SK-N-MC (cell line): Measurements from ENCODE around the gene DDX31.

Experiments used
- DNase-seq: peaks from one replicate; pipeline ENCODE4 v3.0.0-alpha.2; 2011; ENCODE audit warnings: low read depth, low spot score
- H3K27ac ChIP-seq: fragments of 200-600 bp; sonication (generic); 2 replicates; pipeline ENCODE4 v1.5.1; 2016; ENCODE audit warnings: mixed run types
- H3K36me3 ChIP-seq: fragments of 200-600 bp; sonication (generic); 2 replicates; pipeline ENCODE4 v1.6.1; 2017; ENCODE audit warnings: antibody characterized with exemption, low read length, mixed read lengths; ENCODE audit not compliant: insufficient read depth
- H3K4me3 ChIP-seq: fragments of 200-600 bp; sonication (generic); 2 replicates; pipeline ENCODE4 v1.5.1; 2016
- H3K9ac ChIP-seq: fragments of 200-600 bp; sonication (generic); 2 replicates; pipeline ENCODE4 v1.8.0; 2017; ENCODE audit warnings: mixed run types, mixed read lengths; ENCODE audit not compliant: insufficient read length
- H3K9me3 ChIP-seq: fragments of 200-600 bp; sonication (generic); 2 replicates; pipeline ENCODE4 v1.6.1; 2017; ENCODE audit warnings: low read depth, mild to moderate bottlenecking, antibody characterized with exemption, low read length, moderate library complexity, mixed read lengths
- EZH2 ChIP-seq: fragments of 200-600 bp; sonication (generic); IDR thresholded peaks from one replicate; pipeline ENCODE4 v1.6.1; 2017; ENCODE audit warnings: antibody characterized with exemption
- FOXP2 ChIP-seq: optimal IDR thresholded peaks from 2 replicates; pipeline ENCODE3; 2011; ENCODE audit warnings: mild to moderate bottlenecking, moderate library complexity; ENCODE audit not compliant: insufficient read depth; ENCODE audit errors: extremely low read length, control extremely low read depth
- POLR2AphosphoS5 ChIP-seq: IDR thresholded peaks from 2 replicates; pipeline ENCODE4 v1.6.1; 2012; ENCODE audit warnings: mild to moderate bottlenecking, low read depth, low read length, borderline replicate concordance

DDX31 gene

DNA sequence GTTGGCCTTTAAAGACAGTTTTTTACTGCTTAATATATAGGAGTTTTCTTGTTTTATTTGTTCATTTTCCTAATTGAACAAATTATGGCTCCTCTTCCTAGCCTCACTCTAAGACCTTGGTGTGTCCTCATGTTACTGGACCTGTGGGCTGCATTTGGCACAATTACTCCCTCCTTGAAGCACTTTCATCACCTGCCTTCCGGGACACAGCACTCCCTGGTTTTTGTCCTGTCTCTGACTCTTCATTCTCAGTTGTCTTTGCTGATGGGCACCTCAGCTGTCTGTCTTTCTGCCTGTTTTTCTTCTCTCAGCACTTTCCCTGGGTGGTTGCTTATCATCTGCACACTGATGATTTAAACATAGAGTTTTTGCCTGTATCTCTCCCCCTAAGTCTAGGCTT lies 14.1 kb upstream of the DDX31 start:
- H3K9ac ChIP-seq = no peak overlapping the region
- DNase-seq = no peak
- H3K4me3 ChIP-seq = no peak overlapping the region
- H3K9me3 ChIP-seq = no peaks in the 10 kb centered on the region
- peaks cover 90% of the 10 kb centered on the region for H3K36me3 ChIP-seq
- TF ChIP-seq EZH2 = no peak
- no peak for TF ChIP-seq FOXP2
- no peak for TF ChIP-seq POLR2AphosphoS5
- H3K27ac ChIP-seq = no peak overlapping the region

DNA sequence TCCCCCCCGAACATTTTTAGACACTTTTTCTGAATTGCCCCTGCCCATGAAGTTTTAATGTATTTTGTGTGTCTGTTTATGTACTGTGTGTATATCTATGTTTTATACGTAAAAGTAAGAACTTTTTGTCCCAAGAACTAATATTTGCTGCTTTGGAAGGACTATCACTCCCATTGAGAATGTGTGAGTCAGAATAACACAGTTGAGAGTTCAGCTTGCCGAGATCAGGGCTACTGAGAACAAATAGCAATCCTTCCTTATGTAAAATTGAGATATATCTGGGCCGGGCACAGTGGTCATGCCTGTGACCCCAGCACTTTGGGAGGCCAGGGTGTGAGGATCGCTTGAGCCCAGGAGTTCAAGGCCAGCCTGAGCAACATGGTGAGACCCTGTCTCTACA lies 11.8 kb upstream of the DDX31 start:
- H3K9ac ChIP-seq = no peak overlapping the region
- H3K36me3 ChIP-seq = peaks cover 86% of the 10 kb centered on the region
- no peak overlapping the region for H3K4me3 ChIP-seq
- no peak for DNase-seq
- no peaks in the 10 kb centered on the region for H3K9me3 ChIP-seq
- no peak overlapping the region for H3K27ac ChIP-seq
- TF ChIP-seq POLR2AphosphoS5 (no peak), FOXP2 (no peak), EZH2 (no peak)

DNA sequence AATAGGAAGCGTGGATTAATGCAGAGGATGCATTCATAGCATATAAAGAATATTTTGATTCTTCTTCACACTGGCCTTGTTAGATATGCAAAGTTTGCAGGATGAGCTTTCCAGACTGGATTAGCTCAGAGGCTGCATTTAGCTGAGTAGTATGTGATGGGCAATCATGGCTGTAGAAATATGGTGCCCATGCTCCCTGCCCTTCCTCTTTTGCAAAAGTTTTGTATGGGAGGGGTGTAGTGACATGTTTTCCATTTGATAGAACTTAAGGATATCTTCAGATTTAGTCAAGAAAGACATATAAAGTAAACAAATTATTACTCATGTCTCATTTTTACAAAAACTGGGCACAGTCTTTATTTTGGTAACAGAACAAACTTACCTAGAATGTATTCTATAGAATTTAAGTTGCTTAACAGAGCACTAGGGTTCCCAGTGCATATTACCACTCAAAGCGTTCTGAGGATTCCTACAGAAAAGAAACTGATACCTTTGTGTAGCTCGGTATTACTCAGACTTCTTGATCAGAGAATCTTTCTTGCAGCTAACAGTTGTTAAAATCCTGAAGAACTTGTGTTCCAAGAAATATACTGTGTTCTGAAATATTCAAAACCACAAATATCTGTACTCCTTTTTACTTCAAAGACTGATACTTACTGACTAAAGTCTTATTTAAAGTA lies 10.3 kb upstream of the DDX31 start:
- H3K9me3 ChIP-seq = no peaks in the 10 kb centered on the region
- no peak for DNase-seq
- H3K4me3 ChIP-seq = no peak overlapping the region
- H3K36me3 ChIP-seq = peaks cover 71% of the 10 kb centered on the region
- H3K27ac ChIP-seq = no peak overlapping the region
- TF ChIP-seq EZH2 (no peak), FOXP2 (no peak)
- H3K9ac ChIP-seq = no peak overlapping the region

DNA sequence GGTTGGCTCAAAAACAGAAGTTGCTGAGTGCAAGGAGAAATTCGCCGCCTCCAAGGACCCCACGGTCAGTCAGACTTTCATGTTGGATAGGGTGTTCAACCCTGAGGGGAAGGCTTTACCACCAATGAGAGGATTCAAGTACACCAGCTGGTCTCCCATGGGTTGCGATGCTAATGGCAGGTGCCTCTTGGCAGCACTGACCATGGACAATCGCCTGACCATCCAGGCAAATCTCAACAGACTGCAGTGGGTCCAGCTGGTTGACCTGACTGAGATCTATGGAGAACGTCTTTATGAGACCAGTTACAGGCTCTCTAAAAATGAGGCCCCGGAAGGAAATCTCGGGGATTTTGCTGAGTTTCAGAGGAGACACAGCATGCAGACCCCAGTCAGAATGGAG lies 8.2 kb upstream of the DDX31 start:
- Histone ChIP-seq H3K4me3 (no peak overlapping the region), H3K9ac (no peak overlapping the region), H3K36me3 (peaks cover 66% of the 10 kb centered on the region), H3K27ac (no peak overlapping the region), H3K9me3 (no peaks in the 10 kb centered on the region)
- no peak for DNase-seq
- TF ChIP-seq EZH2 = no peak
- no peak for TF ChIP-seq FOXP2
- TF ChIP-seq POLR2AphosphoS5 = no peak

DNA sequence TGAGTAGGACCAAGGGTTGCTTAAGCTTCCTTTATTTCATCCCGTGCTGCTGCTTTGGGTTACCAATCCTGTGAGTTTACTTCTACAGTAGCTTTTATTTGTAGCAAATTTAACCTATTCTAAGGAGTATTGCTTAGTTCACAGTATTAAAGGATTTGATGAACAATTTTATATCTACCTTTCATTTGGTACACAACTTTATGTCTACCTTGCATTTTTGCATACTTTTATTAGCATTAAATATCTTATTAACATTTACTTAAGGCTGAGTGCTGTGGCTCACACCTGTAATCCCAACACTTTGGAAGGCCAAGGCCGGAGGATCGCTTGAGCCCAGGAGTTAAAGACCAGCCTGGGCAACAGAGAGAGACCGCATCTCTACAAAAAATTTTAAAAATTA lies 4.7 kb upstream of the DDX31 start:
- H3K9me3 ChIP-seq = no peaks in the 10 kb centered on the region
- H3K9ac ChIP-seq = no peak overlapping the region
- no peak overlapping the region for H3K27ac ChIP-seq
- DNase-seq = no peak
- H3K36me3 ChIP-seq = peaks cover 46% of the 10 kb centered on the region
- no peak for TF ChIP-seq EZH2
- TF ChIP-seq POLR2AphosphoS5 = no peak
- TF ChIP-seq FOXP2 = no peak
- H3K4me3 ChIP-seq = no peak overlapping the region

DNA sequence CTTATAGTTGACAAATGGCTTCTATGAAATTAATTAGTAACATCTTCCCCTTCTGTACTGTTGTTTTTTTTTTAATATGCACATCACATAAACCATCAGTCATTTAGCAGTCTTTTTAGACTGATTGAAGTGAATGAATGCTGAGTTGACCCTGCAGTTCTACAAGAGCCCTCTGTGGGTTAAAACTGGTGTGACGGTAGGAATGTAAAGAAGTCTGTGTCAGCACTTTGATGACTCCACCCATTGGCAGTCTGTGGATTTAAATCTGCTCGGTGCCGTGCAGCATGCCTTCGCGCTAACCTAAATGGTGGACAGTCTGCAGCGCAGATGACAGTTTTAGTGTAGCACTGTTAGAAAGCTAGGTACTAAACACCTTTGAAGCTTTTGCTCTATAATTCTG lies 3.6 kb upstream of the DDX31 start:
- Histone ChIP-seq H3K9me3 (no peaks in the 10 kb centered on the region), H3K36me3 (peaks cover 35% of the 10 kb centered on the region), H3K4me3 (peak overlapping the region; percentile 59), H3K9ac (no peak overlapping the region), H3K27ac (no peak overlapping the region)
- DNase-seq = no peak
- TF ChIP-seq FOXP2 = no peak
- TF ChIP-seq EZH2 = no peak
- no peak for TF ChIP-seq POLR2AphosphoS5

DNA sequence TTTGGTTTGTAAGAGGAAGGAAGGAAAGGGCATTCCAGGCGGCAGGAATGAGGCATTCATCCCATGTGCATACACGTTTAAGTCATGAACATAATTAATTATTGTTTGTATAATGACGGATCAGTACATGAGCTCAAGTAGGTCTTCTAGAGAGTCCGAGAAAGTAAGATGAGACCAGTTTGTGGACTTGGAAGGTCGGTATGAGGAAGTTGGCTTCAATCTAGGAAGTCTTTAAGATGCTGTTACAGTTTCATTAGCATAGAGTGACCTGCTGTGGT lies 2.6 kb upstream of the DDX31 start:
- no peak overlapping the region for H3K27ac ChIP-seq
- H3K4me3 ChIP-seq = peak overlapping the region; percentile 90
- H3K9me3 ChIP-seq = no peaks in the 10 kb centered on the region
- H3K9ac ChIP-seq = no peak overlapping the region
- peaks cover 26% of the 10 kb centered on the region for H3K36me3 ChIP-seq
- DNase-seq = no peak
- TF ChIP-seq POLR2AphosphoS5 (no peak), FOXP2 (no peak), EZH2 (no peak)

DNA sequence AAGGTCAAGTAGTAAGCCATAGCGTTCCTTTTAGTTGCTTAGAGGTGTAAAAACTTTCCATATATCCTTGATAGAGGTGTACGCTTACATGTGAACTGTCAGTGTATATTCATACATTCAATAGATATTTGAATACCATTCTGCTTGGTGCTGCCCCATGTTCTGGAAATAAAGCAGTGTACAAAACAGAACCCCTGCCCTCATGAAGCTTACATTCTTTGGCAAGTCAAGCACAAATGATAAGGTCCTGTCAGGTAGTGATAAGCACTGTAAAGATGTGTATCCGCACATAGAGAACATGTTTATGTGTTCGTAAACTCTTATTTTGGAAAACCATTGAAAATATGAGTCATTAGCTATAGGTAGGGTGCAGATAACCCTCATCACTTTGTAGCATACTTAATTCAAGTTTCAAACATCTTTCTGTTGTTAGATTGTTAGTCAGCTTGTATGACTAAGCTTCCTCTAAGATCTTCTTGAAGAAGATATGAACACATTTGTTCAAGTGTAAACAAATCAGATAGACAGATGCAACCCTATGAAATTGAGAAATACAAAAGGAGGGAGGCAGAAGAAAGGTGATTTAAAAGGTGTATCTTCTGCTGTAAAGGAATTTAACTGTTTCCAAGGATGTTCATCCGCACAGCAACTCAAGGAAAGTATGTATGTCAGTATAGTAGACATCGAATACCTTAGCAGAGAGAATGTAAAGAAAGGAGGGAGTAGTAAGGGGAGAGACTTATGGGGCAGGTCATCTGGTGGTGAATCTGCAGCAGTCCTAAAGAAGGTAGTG lies 2.0 kb upstream of the DDX31 start:
- no peak for DNase-seq
- H3K9ac ChIP-seq = peak overlapping the region; percentile 78
- no peaks in the 10 kb centered on the region for H3K9me3 ChIP-seq
- TF ChIP-seq POLR2AphosphoS5 (no peak), FOXP2 (no peak), EZH2 (no peak)
- H3K4me3 ChIP-seq = peak overlapping the region; percentile 90
- H3K27ac ChIP-seq = peak overlapping the region; percentile 91; the same call in 1 of the 2 replicates
- peaks cover 23% of the 10 kb centered on the region for H3K36me3 ChIP-seq
